T-helper 1 cell treated with Interleukin-12 subunit alpha and Interleukin-12 subunit beta and Interleukin-4 antibody, amounts not matched to agents 30 ng/mL and 1 ng/mL, for 36 hours (primary cell): ENCODE measurements around the gene SLC16A8. TPM values are rescaled to one million over a fixed set of nuclear protein-coding genes. Genes with fewer than 3 reads are reported as not detected.
"Not testable (repeated sequence)": the region's sequence is repeated elsewhere in the genome, so short reads cannot be mapped to it uniquely, and the experiment has no call there.

ENCODE experiments used
- intact Hi-C: fragments of 100-400 bp; cut with micrococcal nuclease; formaldehyde crosslinking; loops from one replicate; pipeline ENCODE4 v1.15.1; 2024
- total RNA-seq: library from RNA; stranded (reverse); gene quantifications from 2 replicates; pipeline ENCODE4 v1.2.3, GENCODE V29; 2022

The SLC16A8 gene
- total RNA-seq, 1 donor from 2014 or later = not detected

DNA sequence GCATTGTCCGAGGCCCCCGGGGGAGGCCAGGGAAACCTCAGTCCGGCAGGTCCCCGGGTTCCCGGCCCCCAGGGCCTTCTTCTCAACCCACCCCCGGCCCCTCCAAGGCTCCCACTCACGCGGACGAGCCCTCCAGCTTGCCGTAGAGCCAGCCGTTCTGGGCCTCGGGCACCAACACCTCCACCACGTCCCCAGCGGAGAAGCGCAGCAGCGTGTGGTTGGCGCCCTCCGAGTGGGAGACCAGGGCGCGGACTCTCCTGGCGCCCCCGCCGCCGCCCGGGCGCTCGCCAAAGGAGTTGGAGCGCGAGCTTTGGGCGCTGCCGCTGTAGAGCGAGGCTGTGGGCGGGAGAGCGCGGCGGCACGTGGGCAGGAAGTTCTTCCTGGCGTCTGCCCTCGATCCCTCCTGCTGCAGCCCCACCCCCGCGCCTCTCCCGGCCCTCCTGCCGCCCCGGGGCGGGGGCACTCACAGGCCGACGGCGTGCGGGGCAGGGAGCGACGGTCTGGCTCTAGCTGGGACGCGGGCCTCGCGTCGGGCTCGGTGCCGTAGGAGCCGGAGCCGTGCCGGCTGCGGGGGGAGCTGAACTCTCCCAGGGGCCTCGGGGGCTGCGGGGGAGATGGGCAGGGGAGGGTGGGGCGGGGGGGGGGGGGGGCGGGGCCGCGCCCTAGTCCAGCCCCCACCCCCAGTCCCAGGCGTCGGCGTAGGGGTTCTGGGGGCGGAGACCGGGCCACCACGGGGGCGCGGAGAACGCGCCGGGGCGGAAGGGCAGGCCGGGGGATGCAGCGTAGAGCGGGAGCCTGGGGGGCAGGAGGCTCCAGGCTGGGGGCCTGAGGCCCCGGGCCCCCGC is 4.9 kb upstream of the SLC16A8 start:
- intact Hi-C loops = no loop called here

DNA sequence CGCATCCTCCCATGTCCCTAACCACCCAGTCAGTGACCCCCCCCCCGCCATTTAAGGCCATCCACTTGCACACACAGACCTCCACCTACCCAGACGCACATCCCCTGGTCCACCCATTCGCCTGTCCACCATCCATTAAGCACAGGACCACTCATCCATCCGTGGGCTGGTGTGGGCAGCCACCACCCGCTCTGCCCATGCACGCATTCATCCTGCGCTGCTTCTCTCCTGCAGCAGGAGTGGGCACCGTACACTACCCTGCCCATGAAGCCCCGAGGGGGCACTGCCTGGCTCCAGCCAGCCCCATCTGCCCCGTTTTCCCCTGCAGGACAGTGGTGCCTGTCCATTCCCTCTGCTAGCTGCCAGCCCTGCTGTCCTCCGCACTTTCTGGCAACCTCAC is 3.9 kb upstream of the SLC16A8 start:
- intact Hi-C loops = no loop called here

DNA sequence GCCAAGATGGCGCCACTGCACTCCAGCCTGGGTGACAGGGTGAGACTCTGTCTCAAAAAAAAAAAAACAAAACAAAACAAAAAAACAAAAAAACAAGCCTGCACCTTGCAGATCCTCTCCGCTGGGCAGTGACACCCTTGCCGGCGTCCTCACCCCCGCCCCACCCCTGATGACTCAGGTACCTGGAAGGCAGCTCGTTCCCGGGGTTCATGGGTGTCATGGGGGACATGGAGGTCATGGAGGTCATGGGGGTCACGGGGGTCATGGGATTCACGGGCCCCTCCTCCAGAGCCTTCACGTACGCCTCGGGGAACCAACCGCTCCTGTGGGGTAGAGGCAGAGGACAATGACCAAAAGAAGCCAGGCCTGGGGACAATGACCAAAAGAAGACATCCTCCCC is 3.0 kb upstream of the SLC16A8 start:
- intact Hi-C loops = no loop called here

DNA sequence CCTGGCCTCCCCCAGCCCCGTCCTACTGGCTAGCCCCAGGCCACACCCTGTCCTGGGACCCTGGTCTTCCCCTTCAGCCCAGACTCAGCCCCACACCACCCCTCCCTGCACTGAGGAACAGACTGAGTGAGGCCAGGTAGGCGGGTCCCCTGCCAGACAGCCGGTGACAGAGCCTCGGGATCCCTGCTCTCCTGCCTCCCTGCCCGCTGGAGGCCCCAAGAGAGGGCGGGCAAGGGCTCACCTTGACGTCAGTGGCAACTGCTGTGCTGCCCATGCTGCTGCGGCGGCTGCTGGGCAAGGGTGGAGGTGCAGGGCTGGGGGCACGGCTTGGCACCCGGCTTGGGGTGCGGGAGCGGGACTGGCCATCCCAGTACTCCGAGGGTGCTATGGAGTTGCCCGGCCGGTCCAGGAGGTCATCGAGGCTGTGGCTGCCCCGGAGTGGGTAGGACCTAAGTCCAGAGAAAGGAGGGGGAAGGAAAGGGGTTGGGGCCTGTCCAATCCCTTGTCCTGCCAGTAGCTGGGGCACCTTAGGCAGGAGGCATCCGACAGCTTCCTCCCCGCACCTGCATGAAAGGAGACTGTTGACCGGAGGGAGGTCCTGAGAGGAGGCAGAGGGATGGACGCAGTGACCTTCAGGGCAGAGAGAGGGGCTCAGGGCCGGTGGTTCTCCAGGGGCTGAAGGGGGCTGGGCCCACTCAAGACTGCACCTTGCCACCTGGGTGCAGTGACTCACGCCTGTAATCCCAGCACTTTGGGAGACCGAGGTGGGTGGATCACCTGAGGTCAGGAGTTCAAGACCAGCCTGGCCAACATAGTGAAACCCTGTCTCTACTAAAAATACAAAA is 2.2 kb upstream of the SLC16A8 start:
- intact Hi-C loops = no loop called here

DNA sequence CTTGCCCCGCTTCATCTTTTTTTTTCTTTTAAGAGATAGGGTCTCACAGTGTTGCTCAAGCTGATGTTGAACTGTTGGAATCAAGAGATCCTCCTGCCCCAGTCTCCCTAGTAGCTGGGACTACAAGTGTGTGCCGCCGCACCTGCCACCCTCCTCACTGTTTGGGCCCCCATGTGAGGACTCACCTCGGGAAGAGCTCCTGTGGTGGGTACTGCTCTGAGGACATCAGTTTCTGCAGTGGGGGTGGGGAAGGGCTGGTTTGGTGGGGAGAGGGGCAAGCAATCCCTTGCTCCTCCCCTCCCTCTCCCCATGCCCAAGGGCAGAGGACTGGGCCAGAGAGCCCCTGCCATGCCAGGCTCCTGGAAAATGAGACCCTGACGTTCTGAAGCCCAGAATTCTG is 1.5 kb upstream of the SLC16A8 start:
- intact Hi-C loops = no loop called here

DNA sequence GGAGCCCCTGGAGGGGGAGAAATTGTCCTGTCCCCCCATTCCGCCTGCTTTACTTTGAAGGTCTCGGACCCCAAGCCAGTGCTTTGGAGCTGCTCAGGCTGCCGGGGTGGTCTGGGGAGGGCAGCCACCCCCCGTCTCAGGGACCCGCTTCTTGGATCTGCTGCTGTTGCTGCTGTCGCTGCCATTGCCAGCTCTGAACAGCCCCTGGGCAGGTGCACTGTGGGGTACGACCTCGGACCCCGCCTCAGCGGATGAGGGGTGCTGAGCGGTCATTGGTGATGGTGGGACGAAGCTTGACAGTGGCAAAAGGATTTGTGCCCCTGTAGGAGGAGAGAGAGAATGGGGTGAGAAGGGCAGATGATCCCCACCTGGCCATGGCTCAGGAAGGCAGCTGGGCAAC is 1.1 kb upstream of the SLC16A8 start:
- intact Hi-C loops = no loop called here

DNA sequence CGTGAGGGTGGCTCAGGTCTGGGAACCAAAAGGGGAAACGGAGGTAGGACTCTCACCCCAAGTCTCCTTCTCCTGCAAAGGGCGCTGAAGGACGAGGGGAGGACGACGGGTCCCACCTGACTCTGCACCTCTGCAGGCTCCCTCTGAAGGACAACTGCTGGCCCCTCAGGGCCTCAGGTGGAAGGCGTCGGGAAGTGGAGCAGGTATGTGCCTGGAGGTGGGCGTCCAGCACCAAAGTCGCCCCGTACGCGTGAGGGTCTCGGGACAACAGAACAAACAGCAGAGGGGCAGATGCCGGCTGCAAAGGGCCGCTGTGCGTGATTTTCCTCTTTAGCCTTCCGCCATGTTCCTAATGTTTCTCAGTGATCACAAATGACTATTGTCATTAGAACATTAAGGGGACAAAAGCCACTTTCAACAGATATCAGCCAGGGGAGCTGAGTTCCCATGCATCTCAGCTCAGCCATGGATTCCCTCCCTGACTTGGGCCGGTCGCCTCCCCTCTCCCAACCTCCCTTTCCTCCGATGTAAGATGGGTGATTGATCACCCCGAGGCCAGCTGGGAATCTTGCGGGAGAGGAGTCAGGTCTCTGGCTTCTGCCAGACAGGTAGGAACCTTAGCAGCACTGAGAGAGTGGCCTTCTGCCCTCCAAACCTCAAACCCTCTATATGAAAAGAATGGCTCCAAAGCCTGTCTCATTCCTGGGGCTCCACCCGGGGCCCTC is 836 bp downstream of the SLC16A8 start:
- intact Hi-C loops = no loop called here

DNA sequence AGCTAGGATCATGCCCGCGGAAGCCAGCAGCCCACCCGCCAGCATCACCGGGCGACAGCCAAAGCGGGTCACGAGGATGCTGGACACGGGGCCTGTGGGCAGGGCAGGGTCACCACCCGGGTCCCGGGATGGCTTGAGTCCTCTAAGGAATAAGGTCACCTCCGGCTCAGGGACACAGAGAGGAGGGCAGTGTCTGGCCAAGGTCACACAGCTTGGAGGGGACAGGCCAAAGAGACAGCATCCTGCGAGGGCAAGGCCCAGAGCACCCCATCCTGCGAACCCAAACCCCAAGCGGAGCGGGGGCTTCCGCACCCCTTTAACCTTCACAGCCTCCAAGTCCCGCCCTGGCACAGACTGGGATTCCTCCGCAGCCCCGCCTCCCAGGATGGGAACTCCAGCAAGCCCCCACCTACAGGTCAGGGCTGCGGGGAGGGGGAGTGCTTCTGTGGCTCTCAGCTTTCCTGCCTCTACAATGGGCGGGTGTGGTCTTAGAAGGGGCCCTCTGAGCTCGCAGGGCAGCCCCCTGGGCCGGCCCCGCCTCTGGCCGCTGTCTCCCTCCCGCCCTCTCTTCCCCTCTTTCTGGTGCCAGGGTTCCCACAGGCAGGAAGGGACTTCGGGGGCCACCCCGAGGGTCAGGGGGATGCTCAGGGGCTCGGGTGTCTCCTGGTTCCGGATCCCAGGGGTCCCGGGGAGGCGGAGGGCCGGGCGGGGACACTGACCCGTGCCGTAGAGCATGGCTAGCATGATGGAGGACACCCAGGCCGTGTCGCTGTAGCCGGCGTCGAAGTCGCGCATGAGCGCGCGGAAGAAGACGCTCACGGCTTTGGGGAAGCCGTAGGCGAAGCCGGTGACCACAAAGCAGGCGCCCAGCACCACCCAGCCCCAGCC is 1.8 kb downstream of the SLC16A8 start:
- intact Hi-C loops = no loop called here

DNA sequence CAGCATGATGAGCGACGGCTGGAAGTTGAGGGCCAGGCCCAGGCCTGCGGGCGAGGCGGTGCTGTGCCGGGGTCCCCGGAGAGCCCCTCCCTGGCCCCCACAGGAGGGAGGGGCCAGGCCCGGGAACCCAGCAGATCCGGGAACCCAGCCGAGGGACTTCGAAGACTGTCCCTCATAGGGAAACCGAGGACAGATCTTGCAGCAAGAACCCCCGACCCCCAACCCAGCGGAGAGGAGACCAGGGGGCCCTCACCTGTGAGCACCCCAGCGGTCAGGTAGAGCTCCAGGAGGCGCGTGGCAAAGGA is 2.4 kb downstream of the SLC16A8 start:
- intact Hi-C loops = no loop called here

DNA sequence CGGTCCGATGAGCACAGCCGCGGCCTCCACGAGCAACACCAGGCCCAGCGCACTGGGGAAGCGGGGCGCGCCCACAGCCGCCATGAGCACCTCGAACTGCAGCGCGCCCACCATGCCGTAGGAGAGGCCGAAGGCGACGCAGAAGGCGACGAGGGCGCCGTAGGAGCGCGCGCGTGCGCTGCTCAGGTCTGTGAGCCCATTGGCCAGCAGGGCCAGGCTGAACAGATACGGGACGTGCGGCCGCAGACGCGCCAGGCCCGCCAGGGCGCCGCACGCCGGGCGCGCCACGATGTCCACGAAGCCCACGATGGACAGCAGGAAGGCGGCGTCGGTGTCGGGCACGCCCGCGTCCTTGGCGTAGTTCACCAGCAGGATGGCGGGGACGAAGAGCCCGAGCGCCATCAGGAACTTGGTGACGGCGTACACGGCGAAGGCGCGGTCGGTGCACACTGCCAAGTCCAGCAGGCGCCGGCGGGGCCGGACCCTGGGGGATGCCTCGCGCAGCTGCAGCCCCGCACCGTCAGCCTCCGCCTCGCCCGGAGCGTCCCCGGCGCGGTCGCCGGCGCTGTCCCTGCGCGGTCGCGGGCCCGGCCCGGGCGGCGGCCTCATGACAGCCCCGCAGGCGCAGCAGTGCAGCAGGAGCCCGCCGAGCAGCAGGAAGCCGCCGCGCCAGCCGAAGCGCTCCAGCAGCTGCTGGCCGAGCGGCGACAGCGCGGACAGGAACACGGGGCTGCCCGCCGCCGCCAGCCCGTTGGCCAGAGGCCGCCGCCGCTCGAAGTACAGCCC is 2.9 kb downstream of the SLC16A8 start:
- intact Hi-C loops = no loop called here

DNA sequence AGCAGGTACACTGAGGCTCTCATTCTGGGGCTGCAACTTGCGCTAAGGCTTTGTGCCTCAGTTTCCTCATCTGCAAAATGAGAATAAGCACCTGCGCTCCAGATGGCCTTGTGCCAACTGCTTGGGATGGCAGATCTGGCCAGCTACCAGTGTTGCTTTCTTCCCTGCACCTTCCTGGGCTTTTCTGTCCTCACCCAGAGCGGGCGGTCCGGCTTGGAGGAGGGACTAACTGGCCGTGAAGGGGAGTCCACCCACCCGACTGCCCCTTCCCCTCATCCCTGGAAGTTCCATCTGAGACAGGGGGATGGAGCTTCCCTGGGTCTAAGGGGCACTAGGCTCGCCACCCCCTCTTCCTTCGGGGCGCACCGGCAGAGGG is 3.5 kb downstream of the SLC16A8 start:
- intact Hi-C loops = no loop called here

DNA sequence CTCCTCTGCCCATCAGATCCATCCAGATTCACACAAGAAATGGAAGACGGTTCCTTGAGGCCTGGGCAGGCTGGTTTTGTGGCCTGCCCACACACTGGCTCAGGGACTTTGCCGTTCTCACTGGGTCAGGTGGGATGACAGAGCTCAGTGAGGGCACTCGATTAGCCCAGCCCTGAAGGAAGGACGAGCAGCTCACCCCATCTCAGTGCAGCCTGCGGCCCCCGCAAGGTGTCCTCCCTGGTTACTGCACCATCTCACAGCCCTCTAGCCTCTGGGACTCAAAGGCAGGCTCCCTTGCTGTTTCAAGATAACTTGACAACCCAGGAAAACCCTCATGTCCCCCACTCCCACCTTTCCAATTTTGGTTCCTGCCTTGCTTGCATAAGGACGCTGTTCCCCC is 4.2 kb downstream of the SLC16A8 start:
- intact Hi-C loops = no loop called here

DNA sequence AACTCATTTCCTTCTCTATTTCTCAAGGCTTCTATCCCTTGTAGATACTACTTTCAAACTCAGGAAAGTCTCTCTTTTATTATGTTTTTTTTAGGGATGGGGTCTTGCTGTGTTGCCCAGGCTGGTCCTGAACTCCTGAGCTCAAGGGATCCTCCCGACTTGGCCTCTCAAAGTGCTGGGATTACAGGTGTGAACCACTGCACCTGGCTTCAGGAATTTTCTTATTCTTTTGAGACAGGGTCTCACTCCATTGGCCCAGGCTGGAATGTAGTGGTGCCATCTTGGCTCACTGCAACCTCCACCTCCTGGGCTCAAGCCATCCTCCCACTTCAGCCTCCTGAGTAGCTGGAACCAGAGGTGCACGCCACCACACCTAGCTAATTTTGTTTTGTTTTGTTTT is 4.8 kb downstream of the SLC16A8 start:
- intact Hi-C loops = not testable (repeated sequence)

DNA sequence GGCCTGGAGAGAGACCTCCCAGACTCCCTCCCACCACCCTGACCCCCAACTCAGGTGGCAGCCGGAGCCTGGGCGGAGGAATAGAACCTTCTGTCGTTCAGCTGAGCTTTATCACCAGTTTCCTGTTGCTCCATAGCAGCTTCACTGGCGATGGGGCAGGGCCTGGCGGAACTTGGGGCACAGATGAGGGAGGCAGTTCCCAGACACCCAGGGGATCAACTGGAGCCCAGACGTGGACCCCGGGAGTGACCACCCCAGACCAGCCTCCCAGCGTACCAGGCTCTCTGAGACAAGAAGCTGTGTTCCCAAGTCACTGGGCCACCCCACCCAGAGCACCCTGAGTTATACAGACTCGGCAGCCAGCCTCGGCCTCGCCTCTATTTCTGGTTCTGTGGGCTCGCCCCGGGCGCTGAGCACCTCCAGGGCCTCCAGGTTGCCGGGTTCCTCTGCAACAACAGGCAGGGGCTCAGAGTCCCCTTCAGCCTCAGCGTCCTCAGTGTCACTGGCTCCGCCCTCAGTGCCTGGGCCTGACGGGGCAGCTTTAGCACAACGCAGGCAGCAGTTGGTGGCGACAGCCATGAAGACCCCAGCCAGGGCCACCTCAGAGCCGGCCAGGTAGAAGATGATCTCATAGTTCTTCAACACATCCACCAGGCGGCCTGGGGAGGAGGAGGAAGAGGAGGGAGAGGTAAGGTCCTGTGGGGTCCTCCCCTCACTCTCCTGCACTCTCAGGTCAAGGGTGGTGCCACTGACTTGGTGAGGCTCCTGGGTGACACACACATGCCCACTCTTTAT is 5.7 kb downstream of the SLC16A8 start:
- intact Hi-C loops = no loop called here

DNA sequence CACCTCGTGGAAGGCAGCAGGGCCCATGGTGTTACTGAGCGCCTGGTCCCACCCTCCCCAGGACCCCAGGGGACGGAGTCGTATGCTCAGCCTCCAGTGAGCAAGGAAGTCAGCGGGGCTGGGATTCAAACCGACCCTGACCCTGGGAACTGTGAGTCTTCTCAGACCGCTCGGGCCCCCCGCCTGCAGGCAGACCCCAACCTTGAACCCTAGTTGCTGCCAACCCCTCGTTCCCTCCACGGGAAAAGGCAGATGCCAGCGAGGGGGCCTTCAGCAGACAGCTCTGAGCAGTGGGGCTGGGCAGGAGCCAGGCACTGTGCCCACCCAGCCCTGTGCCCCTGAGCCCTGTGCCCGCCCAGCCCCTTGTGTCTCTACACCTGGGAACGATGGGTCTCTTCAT is 6.4 kb downstream of the SLC16A8 start:
- intact Hi-C loops = no loop called here

DNA sequence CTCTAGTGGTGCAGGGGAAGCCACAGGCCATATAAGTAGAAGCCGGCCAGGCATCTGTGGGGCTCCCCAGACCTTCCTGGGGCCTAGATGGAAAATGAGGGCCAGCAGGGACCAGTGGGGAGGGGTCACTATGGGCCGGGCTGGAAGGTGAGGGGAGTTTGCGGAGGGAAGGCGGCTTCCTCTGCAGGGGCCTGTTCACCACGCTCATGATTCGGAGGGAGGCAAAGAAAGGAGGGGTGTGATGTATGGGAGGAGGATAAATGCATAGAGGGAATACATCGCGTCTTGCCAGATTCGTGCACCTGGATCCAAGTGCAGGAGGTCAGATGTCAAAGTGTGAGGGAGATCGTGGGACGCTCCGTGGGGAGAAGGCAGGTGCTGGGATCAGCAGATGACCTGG is 6.9 kb downstream of the SLC16A8 start:
- intact Hi-C loops = no loop called here

DNA sequence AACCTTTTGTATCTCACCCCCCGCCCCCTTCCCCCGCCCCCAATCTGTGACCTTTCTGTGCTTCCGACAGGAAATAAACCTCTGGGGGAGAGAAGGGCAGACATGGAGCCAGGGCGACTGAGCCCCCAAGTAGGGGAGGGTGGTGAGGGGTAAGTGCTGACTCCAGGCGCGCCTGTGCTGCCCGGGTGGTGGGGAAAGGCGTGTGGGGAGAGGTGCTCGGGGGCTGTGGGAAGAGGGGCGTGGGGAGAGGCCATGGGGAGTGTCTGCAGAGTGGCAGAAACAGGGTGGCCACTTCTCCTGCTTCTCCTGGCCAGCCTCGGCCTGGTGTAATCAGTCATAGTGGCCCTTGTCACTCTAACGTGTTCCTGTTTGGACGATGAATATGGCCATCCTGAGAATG is 8.0 kb downstream of the SLC16A8 start:
- intact Hi-C loops = no loop called here

DNA sequence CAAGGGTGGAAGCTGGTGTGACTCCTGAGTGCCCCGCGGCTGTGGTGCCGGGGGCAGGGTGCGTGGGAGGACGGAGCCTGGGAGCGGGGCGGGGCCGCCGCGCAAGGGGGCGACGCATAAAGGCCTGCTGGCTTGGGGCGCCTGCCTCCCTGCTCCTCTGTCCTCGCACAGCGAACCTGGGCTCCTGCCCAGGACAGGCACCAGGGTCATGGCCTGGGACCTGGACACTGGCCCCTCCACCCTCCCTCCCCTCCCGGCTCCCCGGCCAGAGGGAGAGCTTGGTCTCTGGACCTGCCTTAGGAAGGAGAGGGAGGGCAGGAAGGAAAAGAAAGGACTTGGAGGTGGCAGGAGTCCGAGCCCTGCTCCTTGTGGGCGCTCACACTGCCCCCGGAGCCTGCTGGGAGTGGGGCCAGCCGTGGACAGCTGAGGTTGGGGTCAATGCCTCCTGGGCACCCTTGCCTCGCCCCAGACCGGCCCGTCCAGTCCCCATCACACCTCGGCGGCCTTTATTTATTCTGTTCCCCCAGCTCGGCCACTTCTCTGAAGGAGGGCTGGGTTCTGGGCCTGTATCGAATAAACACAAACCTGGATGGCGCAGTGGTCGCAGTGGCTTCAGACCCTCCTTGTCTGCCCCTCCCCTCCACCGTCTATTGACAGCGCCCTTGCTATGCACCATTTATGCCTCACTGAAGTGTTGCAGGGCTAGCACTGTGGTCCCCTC is 8.7 kb downstream of the SLC16A8 start:
- intact Hi-C loops = no loop called here
